Kidney (tissue), 14 donors: Measurements from ENCODE around the gene MUC6. TPM values are rescaled to one million over a fixed set of nuclear protein-coding genes. Genes with fewer than 3 reads are reported as not detected.

Source experiments
- DNase-seq, 5 donors: peaks; one replicate each; pipeline ENCODE4 v3.0.0-alpha.2; 2013 to 2020
- FAIRE-seq: peaks from 2 replicates; lab custom pipeline; 2012; peaks lifted over from hg19 to GRCh38; lab: Jason Lieb, UNC
- H3K27ac ChIP-seq, 2 donors: one replicate each; pipeline ENCODE4 v1.7.0; 2013; ENCODE audit warnings: low read depth in 2 of 2, low read length in 2 of 2, inconsistent platforms in 1 of 2
- H3K27me3 ChIP-seq: one replicate; pipeline ENCODE4 v1.7.1; 2013; ENCODE audit warnings: low read length, inconsistent platforms; ENCODE audit not compliant: control insufficient read depth, insufficient read depth
- H3K36me3 ChIP-seq, 3 donors: one replicate each; pipeline versions ENCODE4 v1.7.0 to v1.7.1; 2013; ENCODE audit warnings: low read length in 3 of 3, control low read depth in 1 of 3, inconsistent platforms in 1 of 3; ENCODE audit not compliant: insufficient read depth in 3 of 3, control insufficient read depth in 2 of 3
- H3K4me1 ChIP-seq, 3 donors: one replicate each; pipeline versions ENCODE4 v1.7.0 to v1.7.1; 2013; ENCODE audit warnings: low read length in 3 of 3, inconsistent platforms in 1 of 3, low read depth in 1 of 3; ENCODE audit not compliant: control insufficient read depth in 2 of 3, insufficient read depth in 2 of 3
- H3K4me3 ChIP-seq, 3 donors: one replicate each; pipeline versions ENCODE4 v1.7.0 to v1.8.1; 2013; ENCODE audit warnings: low read length in 3 of 3, control low read depth in 1 of 3, inconsistent platforms in 1 of 3
- H3K9ac ChIP-seq, 3 donors: one replicate each; pipeline versions ENCODE4 v1.7.0 to v1.7.1; 2013; ENCODE audit warnings: low read length in 3 of 3, control low read depth in 1 of 3, inconsistent platforms in 1 of 3
- H3K9me3 ChIP-seq, 3 donors: one replicate each; pipeline versions ENCODE4 v1.7.0 to v1.7.1; 2013; ENCODE audit warnings: low read length in 3 of 3, control low read depth in 1 of 3, inconsistent platforms in 1 of 3; ENCODE audit not compliant: control insufficient read depth in 2 of 3, insufficient read depth in 1 of 3
- CTCF ChIP-seq: IDR thresholded peaks from 3 replicates; pipeline ENCODE4 v1.5.1; 2012; ENCODE audit warnings: mild to moderate bottlenecking, moderate library complexity, borderline replicate concordance; ENCODE audit not compliant: insufficient read depth; ENCODE audit errors: extremely low read depth
- intact Hi-C: fragments of 100-400 bp; cut with DNase I; formaldehyde crosslinking; loops from one replicate; pipeline ENCODE4 v1.11.1; 2022
- polyA plus RNA-seq: library from polyadenylated mRNA; stranded (reverse); fragments of 350-450 nt; fragmentation: Illumina TruSeq; extraction: RNeasy Lipid Tissue Mini Kit (QIAGEN cat#74804); gene quantifications from one replicate; pipeline ENCODE4 v1.2.3, GENCODE V29; 2014; ENCODE audit warnings: low read depth, low replicate concordance; ENCODE audit not compliant: insufficient read depth
- total RNA-seq: library from RNA; stranded (reverse); fragmentation: NEBNext Ultra II Directional; extraction: Animal tissue kit (Norgen Biotek cat#: 25700); gene quantifications from one replicate; pipeline ENCODE4 v1.2.1, GENCODE V29; 2021
- donor health status: control.
- donor health status: control.
- donor health status: control.
- donor health status: control.
- donor health status: control.
- donor health status: DM: yes; HTN: yes; CAD: no.
- donor health status: Normal renal cell carcinoma (clear cell type).

MUC6 gene
- total and polyA plus RNA-seq, 2 donors from 2014 or later: 1.1 to 3.0 TPM

- no peak for FAIRE-seq
- H3K4me1 ChIP-seq: no peaks in the 10 kb centered on the region
- H3K36me3 ChIP-seq: peaks cover 0 to 36% (median 18%) of the 10 kb centered on the region in 3 donors
- H3K27ac ChIP-seq: no peak overlapping the region
- TF ChIP-seq CTCF: no peak
- H3K9me3 ChIP-seq: no peaks in the 10 kb centered on the region
- H3K4me3 ChIP-seq: no peak overlapping the region
- intact Hi-C loops: no loop called here
- H3K27me3 ChIP-seq: no peaks in the 10 kb centered on the region
- H3K9ac ChIP-seq: no peak overlapping the region
- DNase-seq: no peak
Measured at GRCh38 chr11:1010551-1011319, 25.8 kb downstream of the MUC6 start.

GRCh38 chr11:1009991-1010390 is 26.5 kb downstream of the MUC6 start:
- intact Hi-C loops: no loop called here
- H3K36me3 ChIP-seq: peaks cover under 1 to 42% (median 23%) of the 10 kb centered on the region in 3 donors
- H3K9ac ChIP-seq: no peak overlapping the region
- no peak overlapping the region for H3K27ac ChIP-seq
- no peaks in the 10 kb centered on the region for H3K27me3 ChIP-seq
- no peak for FAIRE-seq
- DNase-seq: no peak
- no peaks in the 10 kb centered on the region for H3K4me1 ChIP-seq
- no peak overlapping the region for H3K4me3 ChIP-seq
- no peaks in the 10 kb centered on the region for H3K9me3 ChIP-seq
- TF ChIP-seq CTCF: no peak

GRCh38 chr11:1009371-1009770 is 27.1 kb downstream of the MUC6 start:
- no peak for TF ChIP-seq CTCF
- H3K27ac ChIP-seq: no peak overlapping the region
- peaks cover 3 to 48% (median 25%) of the 10 kb centered on the region in 3 donors for H3K36me3 ChIP-seq
- DNase-seq: no peak
- H3K27me3 ChIP-seq: no peaks in the 10 kb centered on the region
- no peaks in the 10 kb centered on the region for H3K4me1 ChIP-seq
- intact Hi-C loops: no loop called here
- H3K9me3 ChIP-seq: no peaks in the 10 kb centered on the region
- no peak overlapping the region for H3K4me3 ChIP-seq
- FAIRE-seq: no peak
- H3K9ac ChIP-seq: no peak overlapping the region
